Nephron (organoid): ENCODE results near the gene SIRPA.

Experiments
- H3K27ac Mint-ChIP-seq, 3 experiments: 2 replicates each; pipeline ENCODE4 v1.8.0; 2020; ENCODE audit warnings: mixed read lengths in 3 of 3, mild to moderate bottlenecking in 2 of 3, moderate library complexity in 1 of 3
- H3K27me3 Mint-ChIP-seq: 2 replicates; pipeline ENCODE4 v1.8.0; 2021; ENCODE audit warnings: low read depth, mild to moderate bottlenecking, moderate library complexity, mixed read lengths
- H3K36me3 Mint-ChIP-seq: 2 replicates; pipeline ENCODE4 v1.8.0; 2020; ENCODE audit warnings: low read depth, mixed read lengths
- H3K4me1 Mint-ChIP-seq: 2 replicates; pipeline ENCODE4 v1.8.0; 2020; ENCODE audit warnings: mixed read lengths
- H3K4me3 Mint-ChIP-seq, 3 experiments: 2 replicates each; pipeline ENCODE4 v1.8.0; 2020; ENCODE audit warnings: mild to moderate bottlenecking in 3 of 3, mixed read lengths in 3 of 3, moderate library complexity in 2 of 3
- H3K9me3 Mint-ChIP-seq: 2 replicates; pipeline ENCODE4 v1.8.0; 2020; ENCODE audit warnings: mixed read lengths
- TF ChIP-seq, protein P1 (sequence below), 3 experiments: fragments of 200-600 bp; sonication (generic); IDR thresholded peaks; one replicate each; pipeline ENCODE4 v1.5.0; 2021; ENCODE audit warnings: antibody characterized with exemption in 3 of 3; ENCODE audit not compliant: unreplicated experiment in 3 of 3

Gene SIRPA

DNA sequence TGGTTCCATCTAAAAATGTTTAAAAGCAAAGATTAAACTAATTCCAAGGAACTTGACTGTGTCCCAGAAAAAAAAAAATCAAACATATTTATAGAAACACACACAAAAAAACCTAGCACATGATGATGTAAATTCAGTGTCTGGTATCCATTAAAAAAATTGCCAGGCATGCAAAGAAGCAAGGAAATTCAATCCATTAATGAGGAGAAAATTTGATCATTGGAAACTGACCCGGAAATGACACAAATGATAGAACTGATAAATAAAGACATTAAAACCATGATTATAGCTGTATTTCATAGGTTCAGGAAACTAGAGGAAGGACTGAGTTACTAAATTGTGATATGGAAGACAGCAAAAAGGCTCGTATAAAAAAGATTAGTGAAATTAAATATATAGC, 63.9 kb downstream of the SIRPA start:
- H3K9me3 Mint-ChIP-seq, result no peaks in the 10 kb centered on the region
- H3K4me3 Mint-ChIP-seq, result no peak overlapping the region
- no peaks in the 10 kb centered on the region for H3K36me3 Mint-ChIP-seq
- peaks cover 5% of the 10 kb centered on the region for H3K4me1 Mint-ChIP-seq
- no peak overlapping the region for H3K27ac Mint-ChIP-seq
- TF ChIP-seq, protein P1, sequence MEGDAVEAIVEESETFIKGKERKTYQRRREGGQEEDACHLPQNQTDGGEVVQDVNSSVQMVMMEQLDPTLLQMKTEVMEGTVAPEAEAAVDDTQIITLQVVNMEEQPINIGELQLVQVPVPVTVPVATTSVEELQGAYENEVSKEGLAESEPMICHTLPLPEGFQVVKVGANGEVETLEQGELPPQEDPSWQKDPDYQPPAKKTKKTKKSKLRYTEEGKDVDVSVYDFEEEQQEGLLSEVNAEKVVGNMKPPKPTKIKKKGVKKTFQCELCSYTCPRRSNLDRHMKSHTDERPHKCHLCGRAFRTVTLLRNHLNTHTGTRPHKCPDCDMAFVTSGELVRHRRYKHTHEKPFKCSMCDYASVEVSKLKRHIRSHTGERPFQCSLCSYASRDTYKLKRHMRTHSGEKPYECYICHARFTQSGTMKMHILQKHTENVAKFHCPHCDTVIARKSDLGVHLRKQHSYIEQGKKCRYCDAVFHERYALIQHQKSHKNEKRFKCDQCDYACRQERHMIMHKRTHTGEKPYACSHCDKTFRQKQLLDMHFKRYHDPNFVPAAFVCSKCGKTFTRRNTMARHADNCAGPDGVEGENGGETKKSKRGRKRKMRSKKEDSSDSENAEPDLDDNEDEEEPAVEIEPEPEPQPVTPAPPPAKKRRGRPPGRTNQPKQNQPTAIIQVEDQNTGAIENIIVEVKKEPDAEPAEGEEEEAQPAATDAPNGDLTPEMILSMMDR (IDR thresholded peaks at IDR 0.05; ENCODE audit: unreplicated experiment in 3 of 3), result no peak
- H3K27me3 Mint-ChIP-seq, result peaks cover 23% of the 10 kb centered on the region

DNA sequence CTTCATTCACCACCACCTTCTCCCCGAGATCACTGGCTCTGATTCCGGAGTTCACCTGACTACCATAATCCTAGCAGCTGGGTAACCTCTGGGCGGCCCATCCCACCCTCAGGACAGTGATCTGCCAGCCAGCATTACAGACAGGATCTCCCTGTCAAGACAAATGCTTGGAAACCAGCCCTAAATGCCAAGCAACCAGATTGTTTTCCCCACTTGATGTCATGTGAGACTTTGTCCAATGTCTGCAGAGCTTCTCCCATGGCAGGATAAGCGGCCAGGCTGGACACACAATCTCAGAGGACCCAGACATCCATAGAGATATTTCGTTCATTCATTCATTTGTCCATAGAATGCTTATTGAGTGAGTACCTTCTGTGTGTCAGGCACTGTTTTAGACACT, 66.2 kb downstream of the SIRPA start:
- Mint-ChIP-seq H3K4me1 (peaks cover 7% of the 10 kb centered on the region), H3K36me3 (no peaks in the 10 kb centered on the region), H3K27me3 (peaks cover 40% of the 10 kb centered on the region), H3K9me3 (no peaks in the 10 kb centered on the region), H3K4me3 (no peak overlapping the region), H3K27ac (no peak overlapping the region)
- TF ChIP-seq, protein P1 (IDR thresholded peaks at IDR 0.05; ENCODE audit: unreplicated experiment in 3 of 3), result no peak

DNA sequence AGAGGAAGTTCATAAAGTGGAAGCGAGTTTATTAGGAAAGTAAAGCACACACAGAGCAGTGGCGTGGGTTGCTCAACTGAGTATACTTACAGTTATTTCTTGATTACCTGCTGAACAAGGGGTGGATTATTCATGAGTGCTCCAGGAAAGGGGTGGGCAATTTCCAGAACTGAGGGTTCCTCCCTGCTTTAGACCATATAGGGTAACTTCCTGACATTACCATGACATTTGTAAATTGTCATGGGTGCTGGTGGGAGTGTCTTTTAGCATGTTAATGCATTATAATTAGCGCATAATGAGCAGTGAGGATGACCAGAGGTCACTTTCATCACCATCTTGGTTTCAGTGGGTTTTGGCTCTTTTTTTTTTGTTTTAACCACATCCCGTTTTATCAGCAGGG, 68.9 kb downstream of the SIRPA start:
- peaks cover 57% of the 10 kb centered on the region for H3K27me3 Mint-ChIP-seq
- TF ChIP-seq, protein P1 (IDR thresholded peaks at IDR 0.05; ENCODE audit: unreplicated experiment in 3 of 3), result no peak

DNA sequence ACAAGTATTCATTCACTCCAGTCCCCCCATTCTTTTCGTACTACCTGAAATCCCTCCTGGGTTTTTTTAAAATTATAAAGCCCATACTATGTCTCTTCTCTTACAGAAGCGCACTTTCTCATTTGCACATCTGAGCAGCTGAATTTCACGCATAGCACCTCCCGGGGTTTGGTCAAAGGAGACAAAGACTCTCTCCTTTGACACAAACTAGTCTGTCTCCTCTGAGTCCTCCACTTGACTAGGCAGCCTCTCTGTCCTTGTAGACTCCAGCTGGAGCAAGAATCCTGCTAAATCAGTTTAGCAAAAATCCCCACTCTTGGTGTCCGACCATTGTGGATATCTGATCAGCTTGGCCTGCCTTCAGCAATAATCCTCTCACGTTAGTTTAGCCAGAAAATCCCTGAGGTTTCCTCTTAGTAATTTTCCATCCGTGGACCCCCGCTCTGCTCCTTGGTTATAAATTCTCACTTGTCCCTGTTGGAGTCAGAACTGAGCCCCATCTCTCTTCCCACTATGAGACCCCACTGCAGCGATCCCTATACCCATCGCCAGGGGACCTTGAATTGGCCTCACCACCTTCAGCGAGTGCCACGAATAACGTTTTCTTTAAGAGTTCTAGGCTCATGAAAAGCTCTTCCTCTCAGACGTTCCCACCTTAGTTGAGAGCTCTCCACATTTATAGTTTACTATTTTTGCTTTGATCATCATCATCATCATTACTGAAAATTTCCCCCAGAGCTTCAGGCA, 69.6 kb downstream of the SIRPA start:
- Mint-ChIP-seq H3K4me3 (no peak overlapping the region), H3K27ac (no peak overlapping the region), H3K4me1 (peaks cover 7% of the 10 kb centered on the region), H3K9me3 (no peaks in the 10 kb centered on the region), H3K27me3 (peaks cover 63% of the 10 kb centered on the region), H3K36me3 (no peaks in the 10 kb centered on the region)
- TF ChIP-seq, protein P1 (IDR thresholded peaks at IDR 0.05; ENCODE audit: unreplicated experiment in 3 of 3), result no peak

More for the DNA sequence above, 68.9 kb downstream of the SIRPA start:
- Mint-ChIP-seq H3K4me3 (no peak overlapping the region), H3K27ac (no peak overlapping the region), H3K9me3 (no peaks in the 10 kb centered on the region), H3K36me3 (no peaks in the 10 kb centered on the region), H3K4me1 (peaks cover 7% of the 10 kb centered on the region)

DNA sequence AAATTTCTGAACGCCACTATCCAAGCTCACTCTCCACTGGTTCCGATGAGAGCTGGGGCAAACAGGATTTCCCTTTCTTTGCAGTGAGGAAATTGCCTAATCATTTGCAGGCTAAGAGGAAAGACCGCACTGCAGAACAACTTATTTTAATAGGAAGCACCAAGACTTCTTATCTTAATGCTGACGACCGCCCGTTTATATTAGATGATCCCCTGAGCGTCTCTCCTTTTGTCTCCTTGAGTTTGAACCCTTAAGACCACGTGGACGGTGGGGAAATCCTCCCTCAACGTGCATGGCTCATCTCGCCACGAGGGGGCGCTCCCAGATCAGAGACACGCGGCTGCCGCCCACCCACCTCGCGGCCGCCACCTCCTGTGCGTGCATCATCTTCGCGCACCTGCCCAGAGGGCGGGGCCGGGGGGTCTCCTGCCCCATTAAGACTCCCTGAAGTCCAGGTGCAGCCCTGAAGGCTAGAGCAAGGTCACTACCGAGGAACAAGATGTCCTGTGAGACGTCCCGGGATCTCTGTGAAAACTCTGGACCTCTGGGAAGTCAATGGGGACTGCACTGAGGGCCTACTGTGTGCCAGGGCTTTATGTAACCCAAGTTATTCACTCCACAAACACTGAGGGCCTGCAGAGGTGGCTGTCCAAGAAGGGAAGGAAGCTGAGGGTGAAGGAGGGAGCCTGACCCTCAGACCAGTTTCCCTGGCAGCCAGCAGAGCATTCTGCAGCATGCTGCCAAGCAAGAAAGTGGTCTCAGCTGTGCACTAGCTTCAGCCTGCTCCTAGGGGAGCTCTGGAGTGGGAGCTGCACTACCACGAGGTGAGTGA, 70.5 kb downstream of the SIRPA start:
- H3K9me3 Mint-ChIP-seq, result no peaks in the 10 kb centered on the region
- H3K27me3 Mint-ChIP-seq, result peaks cover 63% of the 10 kb centered on the region
- H3K27ac Mint-ChIP-seq, result no peak overlapping the region
- H3K36me3 Mint-ChIP-seq, result no peaks in the 10 kb centered on the region
- TF ChIP-seq, protein P1 (IDR thresholded peaks at IDR 0.05; ENCODE audit: unreplicated experiment in 3 of 3), result peak; percentile 91 to 95 (median 94)
- peaks cover 7% of the 10 kb centered on the region for H3K4me1 Mint-ChIP-seq
- peak overlapping the region in 1 of 3 experiments; percentile 40 for H3K4me3 Mint-ChIP-seq
